T-helper 2 cell treated with Interferon-gamma antibody and Interleukin-4, amounts not matched to agents 5 μg/mL and 100 μg/mL, for 36 hours (primary cell): ENCODE data around the gene AKR1C1.
"Not testable (repeated sequence)": the region's sequence is repeated elsewhere in the genome, so short reads cannot be mapped to it uniquely, and the experiment has no call there.

ENCODE experiments used
- DNase-seq: peaks from one replicate; pipeline ENCODE4 v3.0.0; 2021; ENCODE audit warnings: low spot score
- H3K27ac Mint-ChIP-seq: one replicate; pipeline ENCODE4 v1.8.0; 2021; ENCODE audit warnings: mild to moderate bottlenecking, mixed read lengths
- H3K27me3 Mint-ChIP-seq: one replicate; pipeline ENCODE4 v1.8.0; 2021; ENCODE audit warnings: low read depth, mixed read lengths
- H3K36me3 Mint-ChIP-seq: one replicate; pipeline ENCODE4 v1.8.0; 2021; ENCODE audit warnings: low read depth, mixed read lengths
- H3K4me1 Mint-ChIP-seq: one replicate; pipeline ENCODE4 v1.8.0; 2021; ENCODE audit warnings: low read depth, mixed read lengths
- H3K4me3 Mint-ChIP-seq: one replicate; pipeline ENCODE4 v1.8.0; 2022; ENCODE audit warnings: mild to moderate bottlenecking, moderate library complexity, mixed read lengths
- H3K9me3 Mint-ChIP-seq: one replicate; pipeline ENCODE4 v1.8.0; 2021; ENCODE audit warnings: mixed read lengths

Gene AKR1C1

DNA sequence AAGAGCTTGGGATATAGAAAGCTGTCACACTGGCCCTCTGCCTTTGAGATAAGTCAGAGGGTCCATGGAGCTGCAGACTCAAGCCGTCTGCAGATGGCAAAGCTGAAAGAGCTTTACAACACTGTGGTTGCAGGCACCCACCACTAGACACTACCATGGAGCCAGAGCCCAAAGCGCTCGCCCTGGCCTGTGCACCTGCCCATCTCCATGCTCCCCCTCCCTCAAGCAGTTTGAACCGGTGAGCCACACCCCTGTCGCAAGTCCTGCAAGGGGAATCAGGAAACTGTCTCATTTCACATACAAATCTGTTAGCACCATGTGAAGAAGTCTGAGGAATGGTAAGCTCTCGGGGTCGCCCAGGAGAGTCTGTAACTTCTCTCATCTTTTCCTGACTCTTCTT is 46.8 kb downstream of the AKR1C1 start:
- DNase-seq, H3K27me3 Mint-ChIP-seq, H3K4me1 Mint-ChIP-seq, H3K4me3 Mint-ChIP-seq, H3K36me3 Mint-ChIP-seq, H3K27ac Mint-ChIP-seq, H3K9me3 Mint-ChIP-seq: not testable (repeated sequence)

DNA sequence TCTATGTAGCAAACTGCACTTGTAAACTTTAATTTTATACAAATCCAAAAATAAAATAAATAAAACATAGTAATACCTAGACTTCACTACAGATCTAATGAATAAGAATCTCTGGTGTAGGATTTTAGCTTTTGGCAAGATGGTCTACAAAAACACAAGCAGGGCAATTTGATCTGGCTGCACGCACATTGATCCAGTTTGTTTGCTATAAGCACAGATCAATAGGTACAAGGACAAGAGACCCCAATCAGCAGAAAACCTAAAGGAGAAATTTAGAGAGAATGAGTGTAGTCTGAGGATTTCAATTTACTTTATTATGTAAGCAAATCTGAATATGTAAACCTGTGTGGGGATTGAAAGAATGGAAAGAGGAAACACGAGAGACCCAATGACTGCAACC is 48.2 kb downstream of the AKR1C1 start:
- H3K4me3 Mint-ChIP-seq: not testable (repeated sequence)

DNA sequence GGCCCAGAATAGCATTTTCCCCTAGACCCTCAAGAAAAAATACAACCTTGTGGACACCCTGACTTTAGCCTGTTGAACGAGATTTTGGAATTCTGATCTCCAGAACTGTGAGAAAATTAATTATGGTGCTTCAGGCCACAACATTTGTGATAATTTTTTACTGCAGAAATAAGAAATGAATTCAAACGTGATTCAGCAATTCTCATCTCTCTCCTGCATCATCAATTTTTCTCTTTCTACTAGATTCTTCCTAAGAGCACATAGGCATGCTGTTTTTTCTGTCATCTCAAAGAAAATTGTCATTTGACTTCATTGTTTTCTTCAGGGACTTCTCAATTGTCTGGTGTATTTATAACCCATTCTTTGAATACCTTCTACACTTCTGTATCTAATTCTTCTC is 49.4 kb downstream of the AKR1C1 start:
- Mint-ChIP-seq H3K36me3 (no peaks in the 10 kb centered on the region), H3K9me3 (no peaks in the 10 kb centered on the region)

More for the DNA sequence above, 48.2 kb downstream of the AKR1C1 start:
- H3K27ac Mint-ChIP-seq, H3K4me1 Mint-ChIP-seq, H3K9me3 Mint-ChIP-seq, H3K36me3 Mint-ChIP-seq, H3K27me3 Mint-ChIP-seq, DNase-seq: not testable (repeated sequence)

DNA sequence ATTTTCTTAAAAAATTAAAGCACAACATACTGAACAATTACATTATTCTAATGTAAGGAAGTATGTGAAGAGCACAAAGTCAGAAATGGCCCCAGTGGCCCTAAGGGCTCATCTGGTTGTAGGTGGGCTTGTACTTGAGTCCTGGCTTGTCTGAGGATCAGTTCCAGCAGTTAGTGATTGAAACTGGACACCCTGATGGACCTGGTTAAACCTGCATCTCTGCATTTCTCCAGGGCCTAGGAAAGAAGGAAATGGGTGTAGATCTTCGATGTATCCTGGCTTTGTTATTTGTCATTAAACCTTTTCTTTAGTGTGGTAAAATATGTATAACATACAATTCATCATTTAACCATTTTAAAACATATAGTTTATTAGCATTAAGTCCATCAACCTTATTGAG is 50.2 kb downstream of the AKR1C1 start:
- no peaks in the 10 kb centered on the region for H3K4me1 Mint-ChIP-seq
- H3K36me3 Mint-ChIP-seq: no peaks in the 10 kb centered on the region
- no peak overlapping the region for H3K4me3 Mint-ChIP-seq
- H3K27me3 Mint-ChIP-seq: no peaks in the 10 kb centered on the region
- H3K27ac Mint-ChIP-seq: no peak overlapping the region
- DNase-seq: no peak
- no peaks in the 10 kb centered on the region for H3K9me3 Mint-ChIP-seq

More for the DNA sequence above, 49.4 kb downstream of the AKR1C1 start:
- Mint-ChIP-seq H3K27me3 (no peaks in the 10 kb centered on the region), H3K27ac (no peak overlapping the region), H3K4me3 (no peak overlapping the region), H3K4me1 (no peaks in the 10 kb centered on the region)
- DNase-seq: no peak

DNA sequence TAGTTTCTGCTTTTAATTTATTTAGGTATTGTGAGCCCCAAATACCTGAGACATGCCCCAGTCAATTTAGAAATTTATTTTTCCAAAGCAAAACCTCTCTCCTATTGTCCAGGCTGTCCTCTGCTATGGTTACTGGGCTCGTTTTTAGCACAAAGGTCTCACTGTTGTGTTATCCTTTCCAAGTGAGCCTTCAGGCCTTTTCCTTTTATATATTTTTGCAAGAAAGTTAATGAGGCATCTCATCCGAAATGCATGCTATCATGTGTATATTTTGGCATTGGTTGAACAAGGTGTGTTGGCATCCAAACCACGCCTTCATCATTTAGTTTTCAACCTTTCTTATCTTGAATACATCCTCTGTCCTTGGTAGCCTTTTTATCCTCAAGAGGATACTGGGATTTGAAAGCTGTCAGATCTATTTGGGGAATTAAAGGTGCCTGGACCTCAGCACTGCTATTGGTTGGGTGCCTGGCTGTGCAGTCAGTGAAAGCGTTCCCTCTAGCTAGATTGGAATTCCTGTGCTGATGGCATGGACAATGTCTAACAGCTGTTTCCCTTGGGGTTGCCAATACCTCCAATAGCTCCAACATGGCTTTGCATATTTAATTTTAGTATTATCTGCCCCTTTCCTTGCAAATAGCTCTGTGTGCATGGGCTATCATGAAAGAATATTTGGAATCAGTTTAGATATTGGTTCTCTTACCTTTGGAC is 51.1 kb downstream of the AKR1C1 start:
- not testable (repeated sequence) for H3K36me3 Mint-ChIP-seq, H3K9me3 Mint-ChIP-seq, H3K4me3 Mint-ChIP-seq, DNase-seq, H3K27ac Mint-ChIP-seq, H3K27me3 Mint-ChIP-seq, H3K4me1 Mint-ChIP-seq

DNA sequence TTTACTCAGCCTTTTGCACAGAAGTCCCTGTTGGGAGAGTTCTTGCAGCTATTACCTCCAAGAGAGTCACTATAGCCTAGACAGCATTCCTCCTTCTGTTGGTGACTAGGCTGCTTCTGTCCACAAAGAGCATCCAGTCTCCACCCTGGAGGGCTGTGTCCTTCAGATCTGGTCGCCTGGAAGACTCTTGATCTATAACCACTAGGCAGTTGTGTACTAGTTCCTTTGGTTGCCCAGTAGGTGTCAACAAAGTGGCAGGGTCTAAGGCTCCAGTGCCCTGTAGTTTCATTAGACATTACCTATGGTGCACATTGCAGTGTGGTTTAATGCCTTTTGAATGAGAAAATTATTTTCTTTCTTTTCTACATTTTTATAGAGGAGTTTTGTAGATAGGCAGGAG is 51.7 kb downstream of the AKR1C1 start:
- no peaks in the 10 kb centered on the region for H3K27me3 Mint-ChIP-seq
- H3K36me3 Mint-ChIP-seq: no peaks in the 10 kb centered on the region
- H3K9me3 Mint-ChIP-seq: no peaks in the 10 kb centered on the region
- H3K4me3 Mint-ChIP-seq: no peak overlapping the region
- DNase-seq: no peak
- H3K27ac Mint-ChIP-seq: no peak overlapping the region
- no peaks in the 10 kb centered on the region for H3K4me1 Mint-ChIP-seq

DNA sequence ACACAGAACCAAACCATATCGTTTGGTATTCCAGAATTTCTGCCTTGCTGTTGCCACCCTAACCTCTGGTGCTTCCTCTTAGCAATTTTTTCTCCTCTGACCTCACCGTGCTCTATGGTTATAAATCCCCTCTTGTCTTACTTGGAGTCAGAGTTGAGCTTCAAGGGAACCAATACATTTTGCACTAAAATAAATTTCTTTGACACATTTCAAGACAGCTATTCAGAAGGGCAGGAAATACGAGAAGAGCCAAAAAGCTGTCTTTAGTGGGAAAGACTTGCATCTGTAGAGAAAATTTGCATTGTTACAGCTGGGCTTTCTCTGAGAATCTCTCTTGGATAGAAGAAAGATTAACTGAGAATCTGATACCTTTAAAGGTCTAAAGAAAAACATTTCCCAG is 54.9 kb downstream of the AKR1C1 start:
- no peaks in the 10 kb centered on the region for H3K36me3 Mint-ChIP-seq
- H3K9me3 Mint-ChIP-seq: no peaks in the 10 kb centered on the region
- H3K27me3 Mint-ChIP-seq: no peaks in the 10 kb centered on the region
- no peaks in the 10 kb centered on the region for H3K4me1 Mint-ChIP-seq
- no peak overlapping the region for H3K4me3 Mint-ChIP-seq
- H3K27ac Mint-ChIP-seq: no peak overlapping the region
- DNase-seq: no peak

DNA sequence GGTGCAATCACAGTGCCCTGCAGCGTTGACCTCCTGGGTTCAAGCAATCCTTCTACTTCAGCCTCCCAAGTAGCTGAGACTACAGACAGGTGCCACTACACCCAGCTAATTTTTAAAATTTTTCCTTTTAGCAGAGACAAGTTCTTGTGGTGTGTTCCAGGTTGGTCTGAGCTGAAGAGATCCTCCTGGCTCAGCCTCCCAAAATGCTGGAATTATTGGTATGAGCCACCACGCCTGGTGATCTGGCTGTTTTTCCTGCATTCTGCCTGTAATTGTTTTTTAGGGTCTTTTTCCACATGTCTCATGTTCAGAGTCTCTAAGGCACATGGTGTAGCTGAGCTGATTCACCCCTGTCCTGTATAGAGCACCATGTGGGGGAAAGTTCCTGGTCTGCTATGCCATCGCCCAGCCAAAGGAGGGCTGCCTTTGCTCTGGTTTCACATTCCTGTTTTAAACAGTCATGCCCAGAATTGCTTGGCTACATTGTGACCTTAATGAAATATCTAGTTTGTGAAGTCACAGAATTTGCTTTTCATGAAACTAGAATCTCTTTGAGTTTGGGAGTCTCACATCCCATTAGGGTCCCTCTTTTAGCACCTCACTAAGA is 55.6 kb downstream of the AKR1C1 start:
- H3K9me3 Mint-ChIP-seq, H3K4me3 Mint-ChIP-seq, DNase-seq, H3K36me3 Mint-ChIP-seq, H3K27ac Mint-ChIP-seq, H3K27me3 Mint-ChIP-seq, H3K4me1 Mint-ChIP-seq: not testable (repeated sequence)

DNA sequence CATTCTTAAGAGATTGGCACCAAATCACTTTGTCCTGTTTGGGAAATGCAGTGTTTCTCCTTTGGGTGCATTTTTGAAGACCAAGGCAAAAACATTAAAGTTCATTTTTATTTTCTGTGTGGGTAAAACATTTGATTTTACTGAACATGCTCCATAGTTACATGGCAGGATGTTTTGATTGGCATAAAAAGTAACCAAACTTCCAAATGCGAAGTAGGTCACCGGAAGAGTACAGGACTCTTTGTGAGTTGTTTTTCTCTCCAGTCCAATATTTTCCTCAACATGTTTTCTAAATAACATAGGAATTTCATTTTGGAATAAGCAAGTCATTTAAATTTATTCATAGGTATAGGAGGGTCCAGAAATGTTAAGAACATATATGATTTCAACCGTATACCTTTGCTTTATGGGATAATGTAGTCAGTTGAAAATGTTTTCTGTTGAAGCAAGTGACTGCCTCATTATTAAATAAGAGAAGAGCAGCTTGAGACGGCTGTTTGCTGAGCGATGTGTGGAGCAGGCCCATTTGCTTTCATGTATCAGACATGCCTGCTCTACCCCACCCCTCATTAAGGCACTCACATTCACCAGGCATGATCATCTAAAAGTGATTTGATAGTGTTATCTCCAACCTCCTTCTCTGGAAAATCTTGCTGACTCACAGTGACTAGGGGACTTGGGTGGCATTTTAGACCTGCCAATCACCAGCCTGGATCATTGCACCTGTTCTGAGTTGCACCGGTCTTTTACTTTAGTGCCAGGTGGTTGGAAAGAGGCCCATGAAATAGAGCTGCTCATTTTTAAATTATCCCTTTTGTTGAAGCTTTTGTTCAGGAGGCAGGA is 56.8 kb downstream of the AKR1C1 start:
- H3K4me1 Mint-ChIP-seq, DNase-seq, H3K4me3 Mint-ChIP-seq, H3K27me3 Mint-ChIP-seq, H3K36me3 Mint-ChIP-seq, H3K9me3 Mint-ChIP-seq, H3K27ac Mint-ChIP-seq: not testable (repeated sequence)

DNA sequence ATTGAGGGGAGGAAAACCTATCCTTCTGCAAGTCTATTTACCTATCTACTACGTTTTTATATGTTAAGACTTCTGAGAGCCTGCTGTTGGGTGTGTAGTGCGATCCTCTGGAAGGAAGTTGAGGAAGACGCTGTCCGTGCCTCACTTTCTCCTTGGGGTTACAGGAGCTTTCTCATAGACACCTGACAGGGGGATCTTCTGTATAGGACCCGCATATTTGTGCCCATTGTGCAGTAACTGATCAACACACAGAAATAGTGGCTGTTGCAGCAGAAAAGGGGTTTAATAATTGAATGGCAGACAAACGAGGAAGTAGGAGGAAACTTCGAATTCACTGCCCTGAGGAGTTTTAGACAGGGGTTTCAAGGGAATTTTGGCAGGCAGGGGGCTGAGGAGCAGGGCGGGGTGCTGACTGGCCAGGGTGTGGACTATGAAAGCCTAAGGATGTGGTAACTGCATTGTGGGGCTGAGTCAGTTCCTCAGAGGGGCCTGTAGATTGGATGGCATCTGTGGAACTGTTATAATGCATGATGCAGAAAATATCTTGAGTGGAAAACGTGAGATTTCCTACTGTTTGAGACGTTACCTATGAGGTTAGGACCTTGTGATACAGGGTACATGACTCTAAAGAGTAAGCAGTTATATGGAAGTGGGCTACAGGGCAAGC is 58.5 kb downstream of the AKR1C1 start:
- DNase-seq: not testable (repeated sequence)

DNA sequence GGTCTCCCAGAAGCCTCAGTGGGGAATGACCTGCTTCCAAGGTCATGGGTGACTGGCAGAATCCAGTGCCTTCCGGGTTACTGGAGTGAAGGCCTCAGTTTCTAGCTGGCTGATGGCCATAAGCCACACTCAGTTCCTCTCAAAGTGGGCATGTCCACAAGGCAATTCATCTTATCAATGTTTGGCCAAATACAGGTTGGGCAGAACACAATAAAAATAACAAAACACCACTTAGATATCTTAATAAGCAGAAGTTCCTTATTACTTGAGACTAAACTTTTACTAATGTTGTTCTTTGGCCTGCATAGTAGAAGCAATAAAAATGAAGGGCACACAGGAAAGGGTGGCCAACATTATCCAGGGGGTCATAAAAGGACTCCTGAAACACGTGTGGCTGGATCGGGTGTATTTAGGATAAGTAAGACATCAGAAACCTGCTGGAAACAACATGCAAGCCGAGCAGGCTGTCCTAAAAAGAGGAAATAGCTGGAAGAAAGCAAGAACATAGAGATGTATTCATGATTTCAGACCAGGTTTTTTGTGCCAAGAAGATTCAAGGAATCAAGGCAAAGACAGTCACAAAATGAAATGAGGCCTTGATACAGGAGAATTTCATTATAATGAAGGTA is 60.1 kb downstream of the AKR1C1 start:
- H3K9me3 Mint-ChIP-seq: no peaks in the 10 kb centered on the region
- no peaks in the 10 kb centered on the region for H3K36me3 Mint-ChIP-seq
- H3K4me3 Mint-ChIP-seq: no peak overlapping the region
- no peak for DNase-seq
- H3K27me3 Mint-ChIP-seq: peaks cover 3% of the 10 kb centered on the region
- no peaks in the 10 kb centered on the region for H3K4me1 Mint-ChIP-seq
- H3K27ac Mint-ChIP-seq: no peak overlapping the region

More for the DNA sequence above, 58.5 kb downstream of the AKR1C1 start:
- H3K4me1 Mint-ChIP-seq, H3K9me3 Mint-ChIP-seq, H3K36me3 Mint-ChIP-seq, H3K27me3 Mint-ChIP-seq, H3K27ac Mint-ChIP-seq, H3K4me3 Mint-ChIP-seq: not testable (repeated sequence)

DNA sequence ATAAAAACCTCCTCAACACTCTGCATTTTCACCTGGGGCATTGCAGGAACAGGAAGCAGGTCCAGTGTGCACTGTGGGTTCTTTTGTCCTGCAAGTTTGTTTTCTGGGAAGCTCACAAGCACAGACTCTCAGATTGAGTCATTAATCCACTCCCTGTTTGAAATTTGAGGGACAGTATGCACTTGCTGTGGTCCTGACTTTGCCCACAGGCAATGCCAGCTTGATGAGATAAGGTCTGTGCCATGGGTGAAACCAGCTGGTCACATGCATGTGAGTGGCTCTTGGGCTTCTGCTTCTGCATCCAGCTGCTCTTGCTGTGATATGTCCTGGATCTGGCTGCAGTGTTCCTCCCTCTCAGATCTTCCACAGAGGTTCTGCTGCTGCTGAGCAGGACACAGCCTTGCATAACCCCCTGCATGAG is 62.3 kb downstream of the AKR1C1 start:
- not testable (repeated sequence) for H3K36me3 Mint-ChIP-seq, H3K4me3 Mint-ChIP-seq, H3K27ac Mint-ChIP-seq, H3K9me3 Mint-ChIP-seq, H3K27me3 Mint-ChIP-seq, H3K4me1 Mint-ChIP-seq, DNase-seq

DNA sequence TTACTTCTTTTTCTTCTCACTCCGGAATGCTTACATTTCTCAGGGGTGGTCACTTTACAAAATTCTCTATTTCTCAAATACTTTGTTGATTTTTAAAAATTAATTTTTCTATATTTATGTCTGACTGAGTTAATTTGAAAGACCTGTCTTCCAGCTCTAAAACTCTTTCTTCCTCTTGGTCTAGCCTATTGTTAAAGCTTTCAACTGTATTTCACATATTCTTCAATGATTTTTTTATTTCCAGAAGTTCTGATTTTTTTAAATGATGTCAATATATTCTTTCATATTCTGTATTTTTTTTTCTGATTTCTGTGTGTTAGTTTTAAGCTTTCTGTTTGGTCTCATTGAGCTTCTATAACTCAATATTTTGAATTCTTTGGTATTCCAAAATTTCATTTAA is 67.8 kb downstream of the AKR1C1 start:
- Mint-ChIP-seq H3K4me1 (no peaks in the 10 kb centered on the region), H3K9me3 (peaks cover 33% of the 10 kb centered on the region), H3K36me3 (peaks cover 1% of the 10 kb centered on the region)

More for the DNA sequence above, 67.8 kb downstream of the AKR1C1 start:
- Mint-ChIP-seq H3K4me3 (no peak overlapping the region), H3K27me3 (peaks cover 3% of the 10 kb centered on the region), H3K27ac (no peak overlapping the region)
- no peak for DNase-seq
